ENCODE data around the gene NGF. TPM values are rescaled to one million over a fixed set of nuclear protein-coding genes. Genes with fewer than 3 reads are reported as not detected.

The NGF gene
- total RNA-seq, 4 donors from 2014 or later: 2.3 to 19.2 (median 10.2) TPM

DNA sequence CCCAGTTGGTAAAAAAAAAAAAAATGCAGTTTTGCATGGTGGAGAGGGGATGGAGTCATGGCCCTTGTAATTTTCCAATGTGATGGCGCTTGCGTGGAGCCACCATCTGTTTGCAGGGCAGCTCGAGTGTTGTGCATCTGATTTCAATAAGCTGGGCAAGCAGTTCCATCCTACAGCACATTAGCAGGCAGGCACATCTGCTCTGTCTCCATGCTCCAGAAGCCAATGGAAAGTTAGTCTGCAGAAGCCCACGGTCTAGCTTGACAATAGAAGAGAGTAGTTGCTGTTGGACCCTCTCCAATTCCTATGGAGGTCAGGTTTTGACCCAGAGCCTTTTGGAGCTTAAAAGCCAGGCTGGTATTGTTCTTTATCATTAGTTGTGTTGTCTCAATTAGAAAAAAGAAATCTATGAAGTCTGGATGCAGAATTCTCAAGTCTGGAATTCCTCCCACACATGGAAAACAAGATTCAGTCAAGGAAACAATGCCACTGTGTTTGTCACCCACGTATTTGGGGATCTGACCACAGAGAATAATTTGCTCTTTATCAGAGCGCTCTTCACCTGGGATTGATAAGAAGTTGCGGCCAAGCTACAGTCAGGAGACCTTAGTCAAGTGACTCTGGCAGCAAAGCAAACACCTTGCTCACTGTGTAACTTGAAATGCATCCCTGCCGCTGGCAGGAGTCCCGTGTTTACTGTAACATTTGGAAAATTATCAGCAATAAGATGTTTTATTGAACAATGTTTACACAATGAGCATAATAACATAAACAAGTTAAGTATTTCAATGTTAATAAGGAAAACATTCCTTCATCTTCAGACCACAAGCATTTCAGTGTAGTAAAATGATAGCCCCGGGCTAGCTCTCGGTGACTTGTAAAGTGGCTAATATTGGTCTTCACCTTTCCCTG lies 20.7 kb downstream of the NGF start:
- TF ChIP-seq, protein P1, sequence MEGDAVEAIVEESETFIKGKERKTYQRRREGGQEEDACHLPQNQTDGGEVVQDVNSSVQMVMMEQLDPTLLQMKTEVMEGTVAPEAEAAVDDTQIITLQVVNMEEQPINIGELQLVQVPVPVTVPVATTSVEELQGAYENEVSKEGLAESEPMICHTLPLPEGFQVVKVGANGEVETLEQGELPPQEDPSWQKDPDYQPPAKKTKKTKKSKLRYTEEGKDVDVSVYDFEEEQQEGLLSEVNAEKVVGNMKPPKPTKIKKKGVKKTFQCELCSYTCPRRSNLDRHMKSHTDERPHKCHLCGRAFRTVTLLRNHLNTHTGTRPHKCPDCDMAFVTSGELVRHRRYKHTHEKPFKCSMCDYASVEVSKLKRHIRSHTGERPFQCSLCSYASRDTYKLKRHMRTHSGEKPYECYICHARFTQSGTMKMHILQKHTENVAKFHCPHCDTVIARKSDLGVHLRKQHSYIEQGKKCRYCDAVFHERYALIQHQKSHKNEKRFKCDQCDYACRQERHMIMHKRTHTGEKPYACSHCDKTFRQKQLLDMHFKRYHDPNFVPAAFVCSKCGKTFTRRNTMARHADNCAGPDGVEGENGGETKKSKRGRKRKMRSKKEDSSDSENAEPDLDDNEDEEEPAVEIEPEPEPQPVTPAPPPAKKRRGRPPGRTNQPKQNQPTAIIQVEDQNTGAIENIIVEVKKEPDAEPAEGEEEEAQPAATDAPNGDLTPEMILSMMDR (IDR thresholded peaks at IDR 0.05): no peak
- DNase-seq (ENCODE audit: low spot score) (no peak), ATAC-seq (ENCODE audit: low FRiP score) (no peak)

DNA sequence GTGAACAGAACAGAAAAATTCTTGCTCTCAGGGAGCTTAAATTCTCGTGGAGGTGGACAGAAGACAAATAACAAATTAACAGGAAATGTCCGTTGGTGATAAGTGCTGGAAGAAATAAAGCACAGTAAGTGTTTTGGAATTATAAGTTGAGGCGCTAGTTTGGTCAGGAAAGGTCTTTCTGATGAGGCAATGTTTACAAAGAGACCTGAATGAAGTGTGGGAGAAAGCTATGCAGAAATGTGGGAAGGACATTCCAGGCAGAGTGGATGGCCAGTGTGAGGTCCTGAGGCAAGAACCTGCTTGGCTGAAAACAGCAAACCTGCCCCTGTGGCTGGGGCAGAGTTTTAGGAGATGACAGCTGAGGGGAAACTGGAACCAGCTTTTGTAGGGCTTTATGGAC lies 23.3 kb downstream of the NGF start:
- TF ChIP-seq, protein P1 (IDR thresholded peaks at IDR 0.05): no peak
- ATAC-seq (ENCODE audit: low FRiP score) (peak; percentile 75), DNase-seq (ENCODE audit: low spot score) (no peak)

DNA sequence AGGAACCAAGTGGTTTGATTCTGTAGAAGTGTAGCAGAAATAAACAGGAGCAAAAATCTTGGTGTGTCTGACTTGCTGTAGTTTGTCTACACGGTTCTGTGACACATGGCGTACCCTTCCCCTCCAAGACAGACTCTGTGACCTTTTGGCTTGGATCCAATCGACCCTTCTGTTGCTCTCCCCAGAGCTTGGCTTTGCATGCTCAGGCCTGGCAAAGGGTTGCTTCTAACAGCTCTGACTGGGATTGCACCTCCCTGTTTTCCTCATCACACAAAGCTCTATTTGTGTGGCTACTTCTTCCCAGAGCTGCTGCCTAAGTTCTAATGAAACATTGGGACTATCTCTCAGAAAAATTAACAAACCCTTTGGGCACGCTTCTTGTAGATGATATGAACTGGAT lies 24.0 kb downstream of the NGF start:
- no peak for ATAC-seq (ENCODE audit: low FRiP score)
- TF ChIP-seq, protein P1 (IDR thresholded peaks at IDR 0.05): no peak
- DNase-seq (ENCODE audit: low spot score): no peak

DNA sequence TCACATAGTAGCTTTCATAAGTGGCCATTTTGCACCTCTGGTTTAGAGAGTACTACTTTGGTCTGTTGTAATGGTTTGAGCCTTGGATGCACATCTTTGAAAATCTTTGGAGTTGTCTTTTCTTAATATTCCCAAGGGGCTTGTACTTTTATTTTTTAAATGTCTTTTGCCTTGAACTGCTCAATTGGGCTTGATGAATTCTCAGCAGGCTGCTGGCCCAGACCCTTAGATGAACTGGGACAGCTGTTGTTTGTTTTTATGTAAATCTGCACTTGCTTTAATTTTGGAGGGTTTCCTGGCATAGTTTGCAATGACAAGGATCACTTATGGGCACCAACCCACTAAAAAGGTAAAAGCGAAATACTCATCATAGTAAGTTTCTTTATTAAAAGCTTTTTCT lies 24.9 kb downstream of the NGF start:
- TF ChIP-seq, protein P1 (IDR thresholded peaks at IDR 0.05): no peak

DNA sequence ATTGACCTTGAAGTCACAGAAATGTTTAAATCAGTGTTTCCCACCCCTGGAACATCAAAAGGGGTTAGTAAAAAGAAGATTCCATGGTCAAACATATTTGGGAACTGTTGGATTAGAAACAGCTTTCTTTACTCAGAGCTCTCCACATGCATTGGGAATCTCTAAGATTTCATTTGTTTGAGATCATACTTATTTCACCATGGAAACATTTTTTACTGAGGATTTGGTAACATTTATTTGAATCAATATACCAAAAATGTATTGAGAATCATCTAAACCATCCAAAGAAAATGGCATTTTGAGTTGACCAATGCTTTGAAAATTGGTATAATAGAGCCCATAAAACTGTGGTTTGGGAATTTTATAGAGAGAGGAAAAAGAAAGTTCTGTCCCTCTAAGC lies 25.3 kb downstream of the NGF start:
- TF ChIP-seq, protein P1 (IDR thresholded peaks at IDR 0.05): no peak
- DNase-seq (ENCODE audit: low spot score) (no peak), ATAC-seq (ENCODE audit: low FRiP score) (no peak)

More for the DNA sequence above, 24.9 kb downstream of the NGF start:
- no peak for ATAC-seq (ENCODE audit: low FRiP score)
- DNase-seq (ENCODE audit: low spot score): no peak

DNA sequence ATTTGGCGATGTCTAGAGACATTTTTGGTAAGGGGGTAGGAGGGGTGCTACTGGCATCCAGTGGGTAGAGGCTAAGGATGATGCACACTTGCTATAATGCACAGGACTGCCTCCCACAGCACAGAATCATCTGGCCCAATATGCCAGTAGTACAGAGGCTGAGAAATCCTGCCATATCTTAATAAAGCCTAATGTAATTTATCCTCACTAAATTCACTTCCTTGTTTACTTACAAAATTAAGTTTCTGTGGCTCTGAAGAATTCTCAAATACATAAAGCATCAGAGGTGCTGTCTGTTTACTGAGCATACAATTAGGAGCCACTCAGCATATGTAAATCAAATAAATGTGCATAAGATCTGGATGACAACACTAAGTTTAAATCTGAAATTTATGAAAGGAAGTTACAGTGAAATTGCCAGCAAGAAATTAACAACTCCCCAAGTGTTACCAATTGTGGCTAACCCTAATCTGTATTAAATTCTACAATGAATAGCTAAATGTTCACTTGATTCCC lies 26.5 kb downstream of the NGF start:
- TF ChIP-seq, protein P1 (IDR thresholded peaks at IDR 0.05): no peak
- ATAC-seq (ENCODE audit: low FRiP score) (no peak), DNase-seq (ENCODE audit: low spot score) (no peak)
